Mesenchymal stem cell (in vitro differentiated cells and primary cell): ENCODE data around the gene GABRD.

Source experiments
- DNase-seq: peaks from one replicate; pipeline ENCODE4 v3.0.0-alpha.2; 2013
- H2AFZ ChIP-seq: one replicate; pipeline ENCODE4 v1.6.1; 2013; ENCODE audit warnings: low read depth, mild to moderate bottlenecking, control low read depth, inconsistent platforms, low read length, moderate library complexity
- H2AK5ac ChIP-seq: 2 replicates; pipeline ENCODE4 v1.6.1; 2013; ENCODE audit warnings: low read length, moderate library complexity, mild to moderate bottlenecking, inconsistent platforms; ENCODE audit not compliant: severe bottlenecking
- H2BK120ac ChIP-seq: one replicate; pipeline ENCODE4 v1.6.1; 2013; ENCODE audit warnings: low read depth, mild to moderate bottlenecking, inconsistent platforms, low read length, moderate library complexity
- H2BK12ac ChIP-seq, 2 experiments: one replicate each; pipeline ENCODE4 v1.6.1; 2013; ENCODE audit warnings: inconsistent platforms in 2 of 2, low read length in 2 of 2, mild to moderate bottlenecking in 2 of 2, moderate library complexity in 2 of 2, control low read depth in 1 of 2
- H2BK15ac ChIP-seq: one replicate; pipeline ENCODE4 v1.6.1; 2013; ENCODE audit warnings: mild to moderate bottlenecking, low read depth, inconsistent platforms; ENCODE audit not compliant: poor library complexity, severe bottlenecking
- H2BK5ac ChIP-seq: 2 replicates; pipeline ENCODE4 v1.6.1; 2013; ENCODE audit warnings: low read depth, mild to moderate bottlenecking, low read length, control low read depth, inconsistent platforms; ENCODE audit not compliant: poor library complexity, severe bottlenecking
- H3K14ac ChIP-seq, 2 experiments: one replicate each; pipeline ENCODE4 v1.6.1; 2013; ENCODE audit warnings: inconsistent platforms in 2 of 2, low read length in 2 of 2, control low read depth in 1 of 2, mild to moderate bottlenecking in 1 of 2, moderate library complexity in 1 of 2
- H3K18ac ChIP-seq, 2 experiments: one replicate each; pipeline ENCODE4 v1.6.1; 2013; ENCODE audit warnings: inconsistent platforms in 2 of 2, low read length in 2 of 2, control low read depth in 1 of 2, low read depth in 1 of 2, mild to moderate bottlenecking in 1 of 2
- H3K23ac ChIP-seq, 2 experiments: one replicate each; pipeline ENCODE4 v1.6.1; 2013; ENCODE audit warnings: inconsistent platforms in 2 of 2, low read length in 2 of 2, mild to moderate bottlenecking in 2 of 2, moderate library complexity in 2 of 2, control low read depth in 1 of 2
- H3K27ac ChIP-seq: 2 replicates; pipeline ENCODE4 v1.5.1; 2013; ENCODE audit warnings: mild to moderate bottlenecking, moderate library complexity, low read length, control low read depth, inconsistent platforms; ENCODE audit not compliant: poor library complexity, severe bottlenecking
- H3K27me3 ChIP-seq, 2 experiments: 2 replicates each; pipeline versions ENCODE4 v1.6.1 to v1.7.0; 2013; ENCODE audit warnings: low read length in 2 of 2, mild to moderate bottlenecking in 2 of 2, moderate library complexity in 2 of 2, control low read depth in 1 of 2, inconsistent platforms in 1 of 2; ENCODE audit not compliant: control insufficient read depth in 1 of 2, insufficient read depth in 1 of 2
- H3K36me3 ChIP-seq, 2 experiments: 2 replicates each; pipeline versions ENCODE4 v1.6.1 to v1.7.0; 2013; ENCODE audit warnings: low read length in 2 of 2, control low read depth in 1 of 2, inconsistent platforms in 1 of 2, low read depth in 1 of 2, mild to moderate bottlenecking in 1 of 2; ENCODE audit not compliant: insufficient read depth in 2 of 2, control insufficient read depth in 1 of 2
- H3K4ac ChIP-seq, 2 experiments: one replicate each; pipeline ENCODE4 v1.6.1; 2013; ENCODE audit warnings: inconsistent platforms in 2 of 2, low read length in 2 of 2, mild to moderate bottlenecking in 2 of 2, moderate library complexity in 2 of 2, control low read depth in 1 of 2, low read depth in 1 of 2
- H3K4me1 ChIP-seq: 2 replicates; pipeline ENCODE4 v1.6.1; 2013; ENCODE audit warnings: low read depth, low read length, control low read depth; ENCODE audit not compliant: control insufficient read depth, insufficient read depth
- H3K4me2 ChIP-seq: 2 replicates; pipeline ENCODE4 v1.6.1; 2013; ENCODE audit warnings: low read length, mild to moderate bottlenecking, inconsistent platforms; ENCODE audit not compliant: poor library complexity, severe bottlenecking
- H3K4me3 ChIP-seq, 2 experiments: 2 replicates each; pipeline versions ENCODE4 v1.5.1 to v1.7.0; 2013; ENCODE audit warnings: low read length in 2 of 2, mild to moderate bottlenecking in 2 of 2, control low read depth in 1 of 2, low read depth in 1 of 2; ENCODE audit not compliant: insufficient read depth in 1 of 2
- H3K79me1 ChIP-seq: replicated peaks from 2 replicates; pipeline ENCODE4 v1.6.1; 2013; ENCODE audit warnings: mild to moderate bottlenecking, control low read depth, low read length, inconsistent platforms; ENCODE audit not compliant: poor library complexity, severe bottlenecking
- H3K9ac ChIP-seq: 2 replicates; pipeline ENCODE4 v1.7.0; 2013; ENCODE audit warnings: mild to moderate bottlenecking, low read length, moderate library complexity
- H3K9me3 ChIP-seq: 2 replicates; pipeline ENCODE4 v1.7.0; 2013; ENCODE audit warnings: mild to moderate bottlenecking, low read length; ENCODE audit not compliant: control insufficient read depth
- H4K8ac ChIP-seq: one replicate; pipeline ENCODE4 v1.6.1; 2013; ENCODE audit warnings: inconsistent platforms, mild to moderate bottlenecking, low read length, moderate library complexity
- H4K91ac ChIP-seq: one replicate; pipeline ENCODE4 v1.6.1; 2013; ENCODE audit warnings: mild to moderate bottlenecking, low read length, inconsistent platforms
- WGBS: methylation state at CpG from one replicate; pipeline ENCODE4 v1.1.7; 2013; ENCODE audit warnings: mixed read lengths; 5-methylcytosine and 5-hydroxymethylcytosine counted together

GABRD gene

GRCh38 chr1:2060072-2060471 is 40.9 kb downstream of the GABRD start:
- H3K4me1 ChIP-seq, result peaks cover 8% of the 10 kb centered on the region
- no peak for DNase-seq
- peaks cover 0 to 57% of the 10 kb centered on the region in 2 experiments for H3K36me3 ChIP-seq
- H3K27ac ChIP-seq, result no peak overlapping the region
- no peak overlapping the region for H4K8ac ChIP-seq
- no peak overlapping the region for H2AK5ac ChIP-seq
- no peak overlapping the region for H2AFZ ChIP-seq
- peaks cover 29% of the 10 kb centered on the region for H3K79me1 ChIP-seq
- no peak overlapping the region for H3K14ac ChIP-seq
- no peak overlapping the region for H4K91ac ChIP-seq
- no peak overlapping the region for H2BK15ac ChIP-seq
- WGBS, result 92% methylated on average over 15 of the region's 15 CpGs
- no peak overlapping the region for H3K4me3 ChIP-seq
- peaks cover 0 to 25% of the 10 kb centered on the region in 2 experiments for H3K27me3 ChIP-seq
- peaks cover 11% of the 10 kb centered on the region for H3K9me3 ChIP-seq
- H2BK5ac ChIP-seq, result no peak overlapping the region
- no peak overlapping the region for H2BK120ac ChIP-seq
- no peak overlapping the region for H3K18ac ChIP-seq
- H3K4ac ChIP-seq, result no peak overlapping the region
- H3K23ac ChIP-seq, result no peak overlapping the region
- H3K4me2 ChIP-seq, result no peak overlapping the region
- H3K9ac ChIP-seq, result no peak overlapping the region
- H2BK12ac ChIP-seq, result no peak overlapping the region

- Histone ChIP-seq H3K36me3 (peaks cover 0 to 53% of the 10 kb centered on the region in 2 experiments), H2BK12ac (no peak overlapping the region), H4K91ac (peak overlapping the region; percentile 18), H3K9me3 (peaks cover 12% of the 10 kb centered on the region), H3K4me1 (peaks cover 8% of the 10 kb centered on the region), H3K9ac (no peak overlapping the region), H2BK15ac (no peak overlapping the region), H3K27ac (no peak overlapping the region), H2AK5ac (no peak overlapping the region), H3K79me1 (peaks cover 26% of the 10 kb centered on the region), H3K23ac (no peak overlapping the region), H4K8ac (no peak overlapping the region), H3K4me2 (no peak overlapping the region), H2BK5ac (no peak overlapping the region), H3K14ac (peak overlapping the region in 1 of 2 experiments; percentile 71), H3K27me3 (peaks cover 0 to 25% of the 10 kb centered on the region in 2 experiments), H3K18ac (no peak overlapping the region), H2AFZ (no peak overlapping the region), H2BK120ac (no peak overlapping the region), H3K4ac (no peak overlapping the region), H3K4me3 (no peak overlapping the region)
- no peak for DNase-seq
- 91% methylated on average over 21 of the region's 23 CpGs for WGBS
Measured at GRCh38 chr1:2060535-2060934, 41.4 kb downstream of the GABRD start.

- peaks cover 8% of the 10 kb centered on the region for H3K4me1 ChIP-seq
- WGBS, result 70% methylated on average over 28 of the region's 28 CpGs
Measured at GRCh38 chr1:2061065-2061778, 42.1 kb downstream of the GABRD start.

GRCh38 chr1:2065699-2066098 is 46.6 kb downstream of the GABRD start:
- 87% methylated on average over 3 of the region's 4 CpGs for WGBS
- H2AK5ac ChIP-seq, result no peak overlapping the region
- peaks cover 0 to 49% of the 10 kb centered on the region in 2 experiments for H3K36me3 ChIP-seq
- no peak overlapping the region for H4K8ac ChIP-seq
- H3K4ac ChIP-seq, result no peak overlapping the region
- no peak overlapping the region for H3K4me3 ChIP-seq
- no peak overlapping the region for H2BK12ac ChIP-seq
- H3K23ac ChIP-seq, result no peak overlapping the region
- H3K4me2 ChIP-seq, result no peak overlapping the region
- no peak overlapping the region for H2BK15ac ChIP-seq
- no peak overlapping the region for H3K14ac ChIP-seq
- no peak overlapping the region for H3K9ac ChIP-seq
- no peak for DNase-seq
- H2BK5ac ChIP-seq, result no peak overlapping the region
- peaks cover 25% of the 10 kb centered on the region for H3K79me1 ChIP-seq
- peaks cover 8% of the 10 kb centered on the region for H3K4me1 ChIP-seq
- H2AFZ ChIP-seq, result no peak overlapping the region
- H4K91ac ChIP-seq, result no peak overlapping the region
- no peak overlapping the region for H3K27ac ChIP-seq
- H3K9me3 ChIP-seq, result peaks cover 15% of the 10 kb centered on the region
- H2BK120ac ChIP-seq, result no peak overlapping the region
- H3K18ac ChIP-seq, result no peak overlapping the region
- peaks cover 0 to 31% of the 10 kb centered on the region in 2 experiments for H3K27me3 ChIP-seq

More at GRCh38 chr1:2061065-2061778, 42.1 kb downstream of the GABRD start:
- Histone ChIP-seq H3K27me3 (peaks cover 0 to 25% of the 10 kb centered on the region in 2 experiments), H2AFZ (no peak overlapping the region), H2BK15ac (no peak overlapping the region), H3K27ac (no peak overlapping the region), H3K4me2 (no peak overlapping the region), H3K23ac (no peak overlapping the region), H2AK5ac (no peak overlapping the region), H2BK12ac (no peak overlapping the region), H3K4ac (no peak overlapping the region), H4K8ac (no peak overlapping the region), H3K14ac (no peak overlapping the region), H3K9me3 (peaks cover 15% of the 10 kb centered on the region), H2BK5ac (no peak overlapping the region), H2BK120ac (no peak overlapping the region), H3K18ac (no peak overlapping the region), H3K9ac (no peak overlapping the region), H3K4me3 (no peak overlapping the region), H3K79me1 (peaks cover 21% of the 10 kb centered on the region), H4K91ac (no peak overlapping the region), H3K36me3 (peaks cover 0 to 46% of the 10 kb centered on the region in 2 experiments)
- DNase-seq, result no peak
